Activated CD8-positive, alpha-beta T cell treated with anti-CD3 and anti-CD28 coated beads for 36 hours (primary cell): ENCODE results near the gene TGFBRAP1. TPM values are rescaled to one million over a fixed set of nuclear protein-coding genes. Genes with fewer than 3 reads are reported as not detected.

ENCODE experiments used
- ATAC-seq: fragments of 200-7000 bp; cut with Tn5 transposase; one replicate; pipeline ENCODE4 v1.10.0; 2021; ENCODE audit warnings: mild to moderate bottlenecking, moderate library complexity
- CTCF ChIA-PET: fragments of 350-600 bp; sonication (Branson Sonifier 250); formaldehyde crosslinking; loops from one replicate; lab custom pipeline; 2021; ENCODE audit warnings: antibody characterized with exemption; lab: Charles Lee
- POLR2A ChIA-PET: fragments of 350-600 bp; sonication (Branson Sonifier 250); formaldehyde crosslinking; loops from one replicate; lab custom pipeline; 2021; ENCODE audit warnings: antibody characterized with exemption; lab: Charles Lee
- DNase-seq: peaks from one replicate; pipeline ENCODE4 v3.0.0-alpha.2; 2020
- H3K27ac Mint-ChIP-seq: one replicate; pipeline ENCODE4 v1.8.0; 2021; ENCODE audit warnings: mild to moderate bottlenecking, mixed read lengths
- H3K27me3 Mint-ChIP-seq: one replicate; pipeline ENCODE4 v1.8.0; 2021; ENCODE audit warnings: mixed read lengths
- H3K36me3 Mint-ChIP-seq: one replicate; pipeline ENCODE4 v1.8.0; 2021; ENCODE audit warnings: low read depth, mixed read lengths
- H3K4me1 Mint-ChIP-seq: one replicate; pipeline ENCODE4 v1.8.0; 2021; ENCODE audit warnings: low read depth, mixed read lengths
- H3K4me3 Mint-ChIP-seq: one replicate; pipeline ENCODE4 v1.8.0; 2021; ENCODE audit warnings: mild to moderate bottlenecking, moderate library complexity, mixed read lengths
- H3K9me3 Mint-ChIP-seq: one replicate; pipeline ENCODE4 v1.8.0; 2021; ENCODE audit warnings: mixed read lengths
- intact Hi-C: fragments of 100-400 bp; cut with micrococcal nuclease; formaldehyde crosslinking; loops from one replicate; pipeline ENCODE4 v1.10.0; 2022
- total RNA-seq, 2 experiments: library from RNA; stranded (reverse); gene quantifications; one replicate each; pipeline ENCODE4 v1.2.3, GENCODE V29; 2021
- TF ChIP-seq, protein P1 (sequence below): fragments of 200-600 bp; IDR thresholded peaks from one replicate; pipeline ENCODE4 v1.8.0; 2022; ENCODE audit warnings: antibody characterized with exemption, mild to moderate bottlenecking

The TGFBRAP1 gene
- total RNA-seq, 2 experiments from 2014 or later = 17.9 to 20.2 TPM

DNA sequence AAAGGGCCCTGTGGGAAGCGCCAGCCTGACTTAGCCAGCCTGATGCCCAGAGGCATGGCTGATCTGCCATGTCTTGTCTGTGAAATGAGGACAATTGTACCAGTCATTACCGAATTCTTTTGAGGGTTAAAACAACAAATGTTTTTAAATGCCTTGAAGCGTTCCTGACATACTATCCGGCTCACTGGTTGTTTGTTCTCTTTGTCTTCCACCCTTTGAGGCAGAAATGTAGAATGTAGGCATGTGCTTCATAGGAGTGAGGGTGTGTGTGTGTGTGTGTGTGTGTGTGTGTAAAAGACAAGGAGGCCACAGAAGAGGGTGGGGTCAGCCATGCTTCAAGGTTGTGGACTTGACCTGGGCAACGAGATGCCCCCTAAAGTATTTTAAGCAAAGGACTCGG is 35.5 kb downstream of the TGFBRAP1 start:
- H3K27me3 Mint-ChIP-seq = no peaks in the 10 kb centered on the region
- no peak overlapping the region for H3K4me3 Mint-ChIP-seq
- peaks cover 42% of the 10 kb centered on the region for H3K36me3 Mint-ChIP-seq
- ChIA-PET CTCF (interaction anchor here (1.0 to 1.7 kb wide), 3 partner anchors 15 to 55 kb away, joined by 3 to 4 read pairs (median 4); no protein-coding TSS in a partner anchor), POLR2A (no interaction called here)
- TF ChIP-seq, protein P1, sequence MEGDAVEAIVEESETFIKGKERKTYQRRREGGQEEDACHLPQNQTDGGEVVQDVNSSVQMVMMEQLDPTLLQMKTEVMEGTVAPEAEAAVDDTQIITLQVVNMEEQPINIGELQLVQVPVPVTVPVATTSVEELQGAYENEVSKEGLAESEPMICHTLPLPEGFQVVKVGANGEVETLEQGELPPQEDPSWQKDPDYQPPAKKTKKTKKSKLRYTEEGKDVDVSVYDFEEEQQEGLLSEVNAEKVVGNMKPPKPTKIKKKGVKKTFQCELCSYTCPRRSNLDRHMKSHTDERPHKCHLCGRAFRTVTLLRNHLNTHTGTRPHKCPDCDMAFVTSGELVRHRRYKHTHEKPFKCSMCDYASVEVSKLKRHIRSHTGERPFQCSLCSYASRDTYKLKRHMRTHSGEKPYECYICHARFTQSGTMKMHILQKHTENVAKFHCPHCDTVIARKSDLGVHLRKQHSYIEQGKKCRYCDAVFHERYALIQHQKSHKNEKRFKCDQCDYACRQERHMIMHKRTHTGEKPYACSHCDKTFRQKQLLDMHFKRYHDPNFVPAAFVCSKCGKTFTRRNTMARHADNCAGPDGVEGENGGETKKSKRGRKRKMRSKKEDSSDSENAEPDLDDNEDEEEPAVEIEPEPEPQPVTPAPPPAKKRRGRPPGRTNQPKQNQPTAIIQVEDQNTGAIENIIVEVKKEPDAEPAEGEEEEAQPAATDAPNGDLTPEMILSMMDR = no peak
- H3K4me1 Mint-ChIP-seq = no peaks in the 10 kb centered on the region
- no peaks in the 10 kb centered on the region for H3K9me3 Mint-ChIP-seq
- no peak for ATAC-seq
- intact Hi-C loops = no loop called here
- DNase-seq = no peak
- no peak overlapping the region for H3K27ac Mint-ChIP-seq

GRCh38 chr2:105291981-105292380 is 37.6 kb downstream of the TGFBRAP1 start:
- CTCF ChIA-PET = interaction anchor here (0.9 to 1.8 kb wide), 3 partner anchors 10 to 106 kb away, joined by 3 to 4 read pairs (median 3); no protein-coding TSS in a partner anchor

GRCh38 chr2:105290981-105291660 is 38.4 kb downstream of the TGFBRAP1 start:
- no peak for ATAC-seq
- Mint-ChIP-seq H3K27me3 (no peaks in the 10 kb centered on the region), H3K9me3 (no peaks in the 10 kb centered on the region), H3K4me1 (no peaks in the 10 kb centered on the region), H3K36me3 (peaks cover 34% of the 10 kb centered on the region), H3K4me3 (no peak overlapping the region), H3K27ac (no peak overlapping the region)
- intact Hi-C loops = no loop called here
- TF ChIP-seq, protein P1 = no peak
- POLR2A ChIA-PET = no interaction called here
- DNase-seq = no peak
- CTCF ChIA-PET = no interaction called here

More at GRCh38 chr2:105291981-105292380, 37.6 kb downstream of the TGFBRAP1 start:
- Mint-ChIP-seq H3K27me3 (no peaks in the 10 kb centered on the region), H3K4me3 (no peak overlapping the region), H3K27ac (no peak overlapping the region), H3K36me3 (peaks cover 36% of the 10 kb centered on the region), H3K9me3 (no peaks in the 10 kb centered on the region), H3K4me1 (no peaks in the 10 kb centered on the region)
- DNase-seq (no peak), ATAC-seq (no peak)
- TF ChIP-seq, protein P1 = no peak
- POLR2A ChIA-PET = no interaction called here
- intact Hi-C loops = no loop called here

DNA sequence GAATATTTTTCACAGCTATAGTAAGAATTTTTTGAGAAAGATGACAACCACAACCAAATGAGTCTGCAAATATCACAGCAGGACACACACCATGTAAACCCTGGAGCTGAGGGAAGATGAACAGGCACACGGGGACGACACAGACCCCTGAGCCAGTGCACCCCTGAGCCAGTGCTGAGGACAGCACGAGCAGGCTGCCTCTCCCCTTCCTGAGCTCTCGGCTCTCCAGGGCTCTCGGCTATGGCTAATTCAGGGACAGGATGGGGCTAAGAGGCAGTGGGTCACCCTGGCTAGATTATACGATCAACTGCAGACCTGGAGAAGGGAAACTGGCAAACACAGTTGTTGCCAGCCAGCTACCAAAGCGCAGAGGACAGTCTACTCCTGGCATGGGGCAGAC is 41.4 kb downstream of the TGFBRAP1 start:
- POLR2A ChIA-PET = no interaction called here
- no peaks in the 10 kb centered on the region for H3K4me1 Mint-ChIP-seq
- intact Hi-C loops = no loop called here
- no peaks in the 10 kb centered on the region for H3K9me3 Mint-ChIP-seq
- TF ChIP-seq, protein P1 = peak; percentile 8
- ATAC-seq = no peak
- no peak overlapping the region for H3K4me3 Mint-ChIP-seq
- no peak for DNase-seq
- CTCF ChIA-PET = interaction anchor here (0.6 to 1.0 kb wide), 10 partner anchors 9 to 52 kb away, joined by 3 to 7 read pairs (median 4); no protein-coding TSS in a partner anchor
- H3K36me3 Mint-ChIP-seq = peaks cover 38% of the 10 kb centered on the region
- no peak overlapping the region for H3K27ac Mint-ChIP-seq
- no peaks in the 10 kb centered on the region for H3K27me3 Mint-ChIP-seq

DNA sequence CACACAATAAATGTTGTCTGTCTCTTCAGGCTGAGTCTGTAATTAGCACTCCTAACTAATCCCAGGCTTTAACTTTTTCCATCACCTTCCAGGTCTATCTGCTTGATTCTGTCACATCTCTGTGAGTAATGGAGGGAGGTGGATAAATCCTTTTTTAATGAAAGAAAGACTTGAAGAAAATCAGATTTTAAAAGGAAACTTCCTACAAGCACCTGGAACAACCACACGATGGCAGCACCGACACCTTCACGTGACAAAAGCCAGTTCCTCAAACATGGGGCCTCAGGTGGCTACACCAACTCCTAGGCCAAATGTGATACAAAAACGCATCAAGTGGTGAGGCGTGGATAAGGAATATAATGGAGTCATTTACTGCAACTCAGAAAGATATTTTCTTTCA is 41.8 kb downstream of the TGFBRAP1 start:
- Mint-ChIP-seq H3K4me3 (no peak overlapping the region), H3K9me3 (no peaks in the 10 kb centered on the region), H3K4me1 (no peaks in the 10 kb centered on the region), H3K36me3 (peaks cover 41% of the 10 kb centered on the region), H3K27ac (no peak overlapping the region), H3K27me3 (no peaks in the 10 kb centered on the region)
- ChIA-PET POLR2A (no interaction called here), CTCF (interaction anchor here (0.6 to 1.0 kb wide), 10 partner anchors 9 to 52 kb away, joined by 3 to 7 read pairs (median 4); no protein-coding TSS in a partner anchor)
- DNase-seq (peak; percentile 70), ATAC-seq (peak; percentile 64)
- TF ChIP-seq, protein P1 = peak; percentile 46
- intact Hi-C loops = no loop called here
